Endothelial cell of hepatic sinusoid (primary cell): ENCODE results near the gene RASSF3.
"Not testable (repeated sequence)": the region's sequence is repeated elsewhere in the genome, so short reads cannot be mapped to it uniquely, and the experiment has no call there.

ENCODE experiments used
- in situ Hi-C: cut with HindIII; loops from 2 replicates; pipeline ENCODE4 v1.10.0; 2017; ENCODE audit warnings: low sequenced_read_pairs

The RASSF3 gene

DNA sequence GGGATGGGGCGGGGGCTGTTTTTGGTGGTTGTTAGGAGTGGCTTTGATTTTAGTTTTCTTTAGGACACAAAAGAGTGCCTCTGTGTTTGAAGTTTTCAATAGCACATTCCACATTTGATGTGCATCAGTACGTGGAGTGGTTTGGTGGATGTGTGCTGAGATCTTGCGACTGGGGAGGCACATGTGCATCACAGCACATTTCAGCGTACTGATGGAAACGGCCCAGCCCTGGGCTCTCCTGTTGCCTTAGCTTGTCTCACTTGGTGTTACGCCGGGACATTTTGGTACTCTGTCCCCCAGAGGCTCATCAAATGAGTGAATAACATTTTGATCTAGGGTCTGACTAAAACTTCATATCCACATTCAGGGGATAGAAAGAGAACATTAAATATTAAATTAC is 78.4 kb downstream of the RASSF3 start:
- in situ Hi-C loops = no loop called here

DNA sequence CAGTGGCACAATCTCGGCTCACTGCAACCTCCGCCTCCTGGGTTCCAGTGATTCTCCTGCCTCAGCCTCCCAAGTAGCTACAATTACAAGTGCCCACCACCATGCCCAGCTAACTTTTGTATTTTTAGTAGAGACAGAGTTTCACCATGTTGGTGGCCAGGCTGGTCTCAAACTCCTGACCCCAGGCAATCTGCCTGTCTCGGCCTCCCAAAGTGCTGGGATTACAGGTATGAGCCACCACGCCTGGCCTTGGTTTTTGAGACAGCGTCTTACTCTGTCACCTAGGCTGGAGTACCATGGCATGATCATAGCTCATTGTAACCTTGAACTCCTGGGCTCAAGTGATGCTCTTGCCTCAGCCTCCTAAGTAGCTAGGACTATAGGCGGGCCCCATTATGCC is 79.9 kb downstream of the RASSF3 start:
- in situ Hi-C loops = not testable (repeated sequence)

DNA sequence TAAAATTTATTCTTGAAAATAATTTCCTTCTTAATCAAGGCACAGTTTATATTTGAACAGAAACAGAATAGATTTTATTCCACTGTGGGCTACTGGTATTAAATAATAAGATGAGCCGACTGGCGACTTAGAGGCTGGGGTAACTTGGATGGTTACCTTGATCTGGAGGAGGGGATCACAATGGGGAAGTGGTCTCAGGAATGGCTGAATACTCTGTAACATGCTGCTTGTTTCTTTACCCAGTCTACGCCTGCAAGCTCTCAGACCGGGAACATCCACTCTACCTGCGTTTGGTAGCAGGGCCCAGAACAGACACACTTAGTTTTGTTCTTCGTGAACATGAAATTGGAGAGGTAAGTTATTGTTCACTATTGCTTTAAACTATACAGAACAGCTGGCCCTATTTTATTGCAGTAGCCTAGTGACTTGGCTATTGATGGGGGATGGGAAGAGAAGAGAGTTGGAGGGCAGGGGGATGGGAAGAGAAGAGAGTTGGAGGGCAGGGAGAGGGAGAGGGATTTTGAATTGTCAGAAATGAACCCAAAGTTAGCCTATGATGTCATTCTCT is 81.0 kb downstream of the RASSF3 start:
- in situ Hi-C loops = no loop called here

DNA sequence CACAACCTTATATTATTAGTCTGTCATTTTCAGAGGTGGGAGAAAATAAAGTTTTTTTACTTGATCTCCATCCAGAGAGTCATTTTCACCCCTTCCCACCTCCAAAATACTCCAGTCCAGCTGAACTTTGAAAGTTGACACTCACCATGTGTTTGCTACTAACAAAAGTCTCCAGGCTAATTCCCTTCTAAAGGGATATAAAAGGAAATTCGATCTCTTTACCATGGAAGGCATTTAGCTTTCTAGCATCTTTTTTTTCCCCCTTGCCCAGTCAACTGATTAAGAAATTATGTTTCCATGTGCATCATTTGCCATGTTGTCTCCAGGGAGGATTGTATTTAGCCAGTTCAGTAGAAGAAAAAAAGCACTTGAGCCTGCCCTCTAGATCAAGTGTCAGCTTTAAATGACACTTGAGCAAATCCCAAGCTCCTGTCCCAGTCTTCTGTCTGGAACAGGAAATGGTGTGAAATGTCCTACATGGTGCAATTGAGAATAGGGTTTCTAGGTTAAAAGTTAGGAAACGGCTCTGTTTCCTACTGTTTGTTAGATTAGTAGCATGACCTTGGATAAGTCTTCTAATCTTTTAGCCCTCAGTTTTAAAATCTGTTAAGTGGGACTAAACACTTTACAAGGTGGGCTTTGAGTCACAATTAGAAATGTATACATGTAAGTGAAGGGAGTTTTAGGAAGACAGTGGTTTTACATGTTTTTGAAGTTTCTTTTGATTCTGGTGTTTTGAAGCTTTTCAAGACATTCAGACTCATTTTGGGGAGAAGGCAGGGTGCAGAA is 81.7 kb downstream of the RASSF3 start:
- in situ Hi-C loops = no loop called here

DNA sequence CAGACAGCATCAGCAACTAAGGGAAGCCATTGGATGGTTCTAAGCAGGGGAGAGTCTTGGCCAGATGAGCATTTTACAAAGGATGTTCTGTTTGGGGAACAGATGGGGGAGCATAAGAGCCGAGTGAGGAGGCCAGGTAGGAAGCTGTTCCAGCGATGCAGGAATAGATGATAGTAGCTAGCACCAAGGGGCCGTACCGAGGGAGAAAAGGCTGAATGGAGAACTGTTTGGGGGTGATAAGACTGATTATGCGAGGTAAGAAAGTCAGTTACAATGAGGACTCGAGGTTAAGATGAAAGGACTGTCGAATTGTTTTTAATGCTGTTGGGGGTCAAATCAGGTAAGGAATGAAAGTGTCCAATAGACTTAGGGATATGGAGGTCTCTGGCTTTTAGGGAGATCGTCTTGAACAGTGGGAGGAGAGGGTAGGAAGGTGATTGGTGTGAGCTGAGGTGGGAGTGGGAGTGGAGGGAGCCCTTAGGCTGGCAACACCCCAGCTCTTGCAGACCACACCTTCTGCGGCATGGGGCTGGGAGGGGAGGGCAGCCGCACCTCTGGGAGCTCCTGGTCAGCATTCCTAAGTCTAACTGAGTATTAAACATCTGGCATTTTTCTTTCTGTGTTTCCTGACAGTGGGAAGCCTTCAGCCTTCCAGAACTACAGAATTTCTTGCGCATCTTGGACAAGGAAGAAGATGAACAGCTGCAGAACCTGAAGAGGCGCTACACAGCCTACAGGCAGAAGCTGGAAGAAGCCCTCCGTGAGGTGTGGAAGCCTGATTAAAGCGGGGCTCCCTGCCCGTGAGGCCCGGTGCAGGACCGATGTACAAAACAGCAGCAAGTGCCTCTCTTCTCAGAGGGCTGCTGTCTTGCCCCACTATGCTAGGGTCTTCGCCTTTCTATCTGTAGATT is 84.1 kb downstream of the RASSF3 start:
- in situ Hi-C loops = loop anchor here (5.0 kb wide), 1 partner anchor 77 kb away; no protein-coding TSS in a partner anchor

DNA sequence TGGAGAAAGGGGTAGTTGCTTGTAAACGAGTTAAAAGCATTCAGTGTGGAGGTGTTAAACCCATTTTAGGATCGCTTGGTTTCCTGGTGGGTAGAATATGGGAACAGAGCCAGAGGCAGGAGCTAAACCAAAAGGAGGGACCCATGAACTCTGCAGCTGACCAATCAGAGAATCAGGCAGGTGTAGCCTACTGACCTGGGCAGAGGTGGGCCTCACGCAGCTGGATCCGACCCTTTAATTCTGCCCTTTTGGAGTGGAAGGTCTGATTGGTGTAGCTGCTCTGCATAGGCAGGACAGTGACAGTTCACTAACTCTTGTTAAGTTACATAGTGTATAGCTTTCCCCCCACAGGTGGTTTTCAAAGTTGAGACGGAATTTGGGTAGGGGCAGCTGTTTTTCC is 85.3 kb downstream of the RASSF3 start:
- in situ Hi-C loops = loop anchor here (5.0 kb wide), 1 partner anchor 78 kb away; no protein-coding TSS in a partner anchor

DNA sequence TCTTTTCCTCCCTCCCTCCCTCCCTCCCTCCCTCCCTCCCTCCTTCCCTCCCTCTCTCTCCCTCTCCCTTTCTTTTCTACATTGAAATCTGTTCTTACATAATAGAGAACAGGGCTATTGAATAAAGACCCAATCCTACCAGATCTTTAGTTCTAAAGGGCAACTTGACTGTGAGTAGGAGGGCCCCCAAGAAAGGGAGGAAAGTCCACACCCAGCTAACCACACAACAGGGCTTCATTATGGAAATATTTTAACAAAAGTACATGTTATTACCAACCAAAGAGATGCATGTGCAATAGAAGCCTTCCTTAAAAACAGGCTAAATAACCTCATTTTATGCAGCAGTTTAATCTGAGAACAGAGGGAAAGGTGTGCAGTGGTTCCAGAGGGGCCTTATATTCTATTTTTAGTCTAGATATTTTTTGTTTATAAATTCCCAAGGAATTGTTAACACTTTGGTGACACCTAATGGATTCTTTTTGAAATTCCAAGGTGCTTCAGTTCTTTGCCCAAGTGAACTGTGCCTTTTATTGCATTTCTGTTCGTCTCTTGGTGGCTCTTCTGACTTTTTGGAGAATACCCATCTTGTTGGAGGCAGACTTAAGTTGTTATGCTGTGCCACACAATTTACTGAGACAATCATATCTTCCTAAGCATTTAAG is 85.9 kb downstream of the RASSF3 start:
- in situ Hi-C loops = loop anchor here (5.0 kb wide), 1 partner anchor 79 kb away; no protein-coding TSS in a partner anchor

DNA sequence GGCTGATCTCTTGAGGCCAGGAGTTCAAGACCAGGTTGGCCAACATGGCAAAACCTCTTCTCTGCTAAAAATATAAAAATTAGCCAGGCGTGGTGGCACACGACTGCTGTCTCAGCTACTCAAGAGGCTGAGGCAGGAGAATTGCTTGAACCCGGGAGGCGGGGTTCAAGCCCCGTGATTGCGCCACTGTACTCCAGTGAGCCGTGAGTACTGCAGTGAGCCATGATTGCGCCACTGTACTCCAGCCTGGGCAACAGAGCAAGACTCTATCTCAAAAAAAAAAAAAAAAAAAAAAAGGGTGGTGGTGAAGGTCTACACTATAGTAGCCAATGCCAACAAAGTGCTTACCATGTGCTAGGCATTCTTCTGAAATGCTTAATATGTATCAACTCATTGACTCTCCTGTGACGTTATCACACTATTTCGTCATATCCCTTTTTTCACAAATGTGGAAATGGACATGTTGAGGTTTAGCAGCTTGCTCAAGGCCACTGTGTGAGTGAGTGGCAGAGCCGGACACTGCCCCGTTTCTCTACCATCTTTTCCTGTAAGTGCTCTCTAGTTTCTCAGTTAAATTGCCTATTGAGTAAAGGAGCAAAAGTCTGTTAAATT is 89.3 kb downstream of the RASSF3 start:
- in situ Hi-C loops = loop anchor here (5.0 kb wide), 1 partner anchor 82 kb away; no protein-coding TSS in a partner anchor

DNA sequence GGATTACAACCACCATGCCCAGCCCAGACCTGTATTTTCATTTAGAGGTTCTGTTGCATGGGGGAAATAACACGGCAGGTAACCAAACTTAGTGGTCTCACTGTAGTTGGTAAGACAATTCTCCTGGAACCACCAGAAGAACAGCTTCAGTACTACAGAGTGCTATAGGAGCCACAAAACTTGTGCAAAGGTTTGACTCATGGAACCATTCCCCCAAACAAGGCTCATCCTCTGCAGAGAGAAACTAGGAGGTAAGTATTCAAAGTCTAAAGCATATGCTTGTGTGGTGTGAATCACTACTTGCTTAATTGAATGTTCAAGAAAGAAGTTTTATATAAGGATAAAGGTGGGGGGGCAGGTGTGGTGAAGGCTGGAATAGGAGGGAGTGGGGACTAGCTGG is 90.2 kb downstream of the RASSF3 start:
- in situ Hi-C loops = no loop called here

DNA sequence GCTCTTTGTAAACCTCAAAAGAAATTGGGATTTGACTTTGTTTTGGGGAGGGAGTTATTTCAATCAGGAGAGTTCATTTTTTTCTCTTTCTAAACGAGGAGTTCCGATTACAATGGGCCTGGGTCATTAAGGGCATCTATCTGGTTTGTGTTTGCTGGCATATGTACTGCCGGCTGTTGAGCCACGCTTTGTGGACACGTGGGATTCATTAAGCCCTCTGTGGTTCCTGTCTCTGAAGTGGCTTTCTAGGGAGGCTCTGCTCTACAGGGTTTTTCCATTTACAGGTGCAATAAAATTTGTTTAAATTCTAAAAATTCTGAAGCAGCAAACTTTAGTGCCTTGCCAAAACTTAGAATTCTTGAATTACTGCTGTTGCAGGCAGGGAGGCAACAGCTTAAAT is 91.0 kb downstream of the RASSF3 start:
- in situ Hi-C loops = no loop called here

DNA sequence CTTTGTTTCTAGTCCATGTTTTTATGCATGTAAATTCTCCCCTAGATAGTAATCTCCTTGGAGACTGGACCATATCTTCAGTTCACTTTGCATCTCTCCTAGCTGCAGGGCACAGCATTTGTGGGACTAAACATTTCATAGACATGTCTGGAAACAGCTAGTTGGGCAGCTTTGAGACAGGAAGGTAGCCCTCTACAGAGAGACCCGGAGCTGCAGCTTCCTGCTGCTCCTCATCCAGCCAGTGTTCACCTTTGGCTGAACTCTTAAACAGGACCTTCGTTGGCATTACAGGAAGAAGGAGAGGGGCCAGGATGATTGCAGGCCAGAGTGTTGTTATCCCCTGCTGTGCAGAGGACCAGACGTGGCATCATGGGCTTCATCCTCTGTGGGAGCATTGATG is 96.0 kb downstream of the RASSF3 start:
- in situ Hi-C loops = no loop called here

DNA sequence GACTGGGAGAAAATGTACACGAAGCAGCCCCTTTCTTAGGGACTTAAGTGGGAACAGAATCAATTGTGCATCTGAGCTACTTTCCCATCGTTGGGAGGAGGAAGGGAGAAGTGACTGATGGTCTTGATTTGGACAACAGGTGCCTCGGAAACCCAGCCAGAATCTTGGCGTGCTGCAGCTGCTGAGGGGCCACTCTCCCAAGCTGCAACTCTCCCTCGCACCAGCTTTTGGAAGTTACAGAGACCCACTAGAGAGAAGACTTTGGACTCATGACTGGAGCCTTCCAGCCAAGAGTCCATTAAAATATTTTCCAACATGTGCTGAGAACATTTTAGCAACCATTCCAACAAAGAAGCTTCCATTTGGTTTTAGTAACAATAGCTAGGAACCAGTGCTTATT is 96.6 kb downstream of the RASSF3 start:
- in situ Hi-C loops = no loop called here

DNA sequence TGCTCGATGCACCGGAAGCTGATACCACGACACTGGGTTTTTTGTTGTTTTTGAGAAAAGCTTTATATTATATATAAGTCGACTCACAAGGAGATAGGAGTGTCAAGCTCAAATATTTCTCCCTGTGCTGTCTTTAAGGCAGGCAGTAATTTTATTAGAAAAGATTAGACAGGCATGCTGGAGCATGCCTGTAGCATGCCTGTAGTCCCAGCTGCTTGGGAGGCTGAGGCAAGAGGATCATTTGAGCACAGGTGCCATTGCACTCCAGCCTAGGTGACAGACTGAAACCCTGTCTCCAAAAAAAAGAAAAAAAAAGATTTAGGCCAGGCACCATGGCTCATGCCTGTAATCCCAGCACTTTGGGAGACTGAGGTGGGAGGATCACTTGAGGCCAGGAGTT is 97.1 kb downstream of the RASSF3 start:
- in situ Hi-C loops = no loop called here

DNA sequence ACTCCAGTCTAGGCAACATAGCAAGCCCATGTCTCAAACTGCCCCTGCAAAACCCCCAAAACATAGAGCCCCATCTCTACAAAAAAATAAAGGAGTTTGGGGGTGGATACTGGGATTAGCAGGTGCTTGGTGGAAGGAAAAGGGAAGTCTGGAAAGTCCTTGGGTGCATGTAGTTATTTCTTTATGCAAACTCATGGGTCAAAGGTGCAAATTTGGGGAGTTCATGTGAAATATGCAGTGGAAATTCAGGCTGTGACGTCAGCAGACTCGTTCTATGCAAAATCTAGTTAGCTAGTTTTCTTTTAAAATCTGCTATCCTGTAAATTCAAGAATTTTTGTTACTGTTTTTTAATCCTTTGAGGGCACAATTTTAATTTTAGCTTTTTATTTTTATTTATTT is 97.6 kb downstream of the RASSF3 start:
- in situ Hi-C loops = no loop called here

DNA sequence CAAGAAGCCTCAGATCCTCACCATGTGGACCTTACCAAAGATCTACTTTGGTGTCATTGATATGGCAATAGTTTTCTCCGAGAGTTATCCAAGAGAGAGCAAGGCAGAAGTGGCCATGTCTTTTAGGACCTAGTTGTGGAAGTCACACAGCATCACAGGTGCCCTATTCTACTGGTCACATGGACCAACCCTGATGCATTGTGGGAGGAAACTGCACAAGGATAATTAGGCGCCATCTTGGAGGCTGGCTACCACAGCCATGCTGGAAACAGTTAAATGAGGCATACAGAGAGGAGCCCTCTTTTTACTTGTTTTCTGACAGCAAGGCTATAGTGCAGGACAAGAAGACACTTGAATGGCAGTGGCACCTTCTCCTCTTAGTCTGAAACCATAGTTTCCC is 99.1 kb downstream of the RASSF3 start:
- in situ Hi-C loops = no loop called here

DNA sequence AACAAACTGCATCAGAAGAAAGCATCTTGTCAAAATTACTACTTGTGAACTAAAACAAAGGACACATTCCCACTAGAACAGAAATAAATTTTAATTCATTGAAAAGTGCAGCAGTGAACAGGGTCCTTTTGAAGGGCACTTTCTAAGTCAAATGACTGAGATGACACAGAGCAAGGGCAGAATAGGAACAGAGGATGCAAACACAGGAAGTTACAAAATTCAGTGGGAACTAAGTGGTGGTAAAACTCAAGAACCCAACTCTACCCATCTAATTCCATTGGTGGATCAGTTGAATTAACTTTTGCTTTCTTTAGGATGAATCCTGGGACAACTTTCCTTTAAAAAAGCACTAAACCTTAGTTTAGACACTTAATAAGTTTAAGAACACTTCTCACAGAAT is 103.1 kb downstream of the RASSF3 start:
- in situ Hi-C loops = loop anchor here (10.0 kb wide), 1 partner anchor 169 kb away; no protein-coding TSS in a partner anchor

DNA sequence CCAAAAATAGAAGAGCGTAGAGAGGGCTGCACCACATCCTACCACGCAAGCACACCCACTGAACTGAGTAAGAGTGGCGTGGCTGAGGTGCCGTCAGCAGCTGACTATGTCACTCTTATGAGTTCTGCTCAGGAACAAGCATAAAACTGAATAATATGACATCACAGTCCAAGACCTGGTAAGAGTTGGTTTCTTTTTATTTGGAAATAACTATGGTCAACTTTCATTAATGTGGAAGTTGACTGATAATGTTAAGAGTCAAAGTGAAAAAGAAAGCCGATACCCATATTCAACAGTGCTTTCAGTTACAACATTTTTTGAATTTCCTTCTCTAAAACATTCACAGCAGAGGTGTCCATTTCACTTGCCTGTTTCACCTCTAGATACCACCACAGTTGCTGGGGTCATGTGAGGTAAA is 104.3 kb downstream of the RASSF3 start:
- in situ Hi-C loops = loop anchor here (10.0 kb wide), 1 partner anchor 170 kb away; no protein-coding TSS in a partner anchor

DNA sequence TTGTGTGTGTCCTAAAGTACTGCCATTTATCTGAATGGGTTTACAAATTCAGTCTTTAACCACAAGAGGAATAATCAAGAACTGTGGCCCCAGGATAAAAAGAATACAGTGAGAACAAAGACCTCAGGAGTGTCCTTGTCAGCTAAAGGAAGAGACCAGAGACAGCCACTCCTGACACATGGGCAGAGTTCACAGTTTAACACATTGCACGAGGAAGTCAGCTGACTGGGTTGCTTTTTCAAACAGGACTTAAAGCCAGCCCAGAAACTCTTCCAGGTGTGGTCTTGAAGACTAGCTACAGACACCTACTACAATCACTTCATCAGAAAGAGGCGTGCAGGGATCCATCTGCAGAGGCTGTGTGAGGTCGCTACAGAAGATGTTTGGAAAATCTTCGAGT is 106.1 kb downstream of the RASSF3 start:
- in situ Hi-C loops = loop anchor here (10.0 kb wide), 1 partner anchor 172 kb away; no protein-coding TSS in a partner anchor

DNA sequence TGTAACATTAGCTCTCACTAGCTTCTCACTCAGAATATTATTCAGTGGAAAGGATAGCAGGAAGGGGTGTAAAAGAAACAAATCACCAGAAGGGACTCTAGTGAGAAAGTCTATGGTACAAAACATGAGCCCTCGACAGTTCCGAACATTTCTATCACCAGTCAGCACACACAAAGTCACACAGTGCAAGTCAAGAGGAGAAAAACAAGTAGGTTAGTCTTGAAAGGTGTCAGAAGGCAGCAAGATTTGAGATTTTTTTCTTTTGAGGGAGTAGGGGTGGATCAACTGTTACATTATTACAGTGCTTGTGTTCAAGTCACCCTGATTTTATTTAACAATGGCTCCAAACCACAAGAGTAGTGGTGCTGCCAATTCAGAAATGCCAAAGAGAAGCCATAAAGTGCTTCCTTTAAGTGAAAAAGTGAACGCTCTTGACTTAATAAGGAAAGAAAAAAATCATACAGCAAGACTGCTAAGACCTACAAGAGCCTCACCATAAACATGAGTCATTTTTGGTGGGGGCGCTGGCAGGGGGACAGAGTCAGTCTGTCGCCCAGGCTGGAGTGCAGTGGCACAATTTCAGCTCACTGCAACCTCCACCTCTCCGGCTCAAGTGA is 106.7 kb downstream of the RASSF3 start:
- in situ Hi-C loops = loop anchor here (10.0 kb wide), 1 partner anchor 172 kb away; no protein-coding TSS in a partner anchor

DNA sequence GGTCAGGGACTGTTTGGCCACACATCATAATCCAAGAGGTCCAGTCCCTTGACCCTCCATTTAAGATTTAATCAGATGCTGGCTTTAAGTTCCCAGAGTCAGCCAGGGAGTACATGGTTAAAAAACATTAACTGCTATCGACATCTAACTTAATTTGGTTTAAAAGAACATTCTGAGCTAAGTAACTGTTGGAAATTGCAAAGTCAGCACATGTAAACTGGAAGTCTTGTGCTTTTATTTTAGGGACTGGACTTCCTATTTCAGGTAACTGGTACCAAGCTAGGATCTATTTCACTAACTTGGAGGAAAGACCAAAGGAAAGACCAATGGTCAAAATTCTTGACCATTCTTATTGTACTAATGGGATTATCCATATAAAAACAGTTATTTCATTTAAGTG is 108.4 kb downstream of the RASSF3 start:
- in situ Hi-C loops = loop anchor here (10.0 kb wide), 1 partner anchor 174 kb away; no protein-coding TSS in a partner anchor
